ENCODE results near the gene BDKRB2.

- TF ChIP-seq CTCF (IDR thresholded peaks at IDR 0.05), result no peak
- TF ChIP-seq ZFX (IDR thresholded peaks at IDR 0.05; ENCODE audit: borderline replicate concordance), result no peak
Observed at GRCh38 chr14:96216627-96217026, 12.0 kb downstream of the BDKRB2 start.
